Osteoblast (primary cell): Measurements from ENCODE around the gene SIX6. TPM values are rescaled to one million over a fixed set of nuclear protein-coding genes. Genes with fewer than 3 reads are reported as not detected.

Source experiments
- DNase-seq: peaks from one replicate; pipeline ENCODE4 v3.0.0; 2011; ENCODE audit warnings: low spot score, mixed read lengths; ENCODE audit not compliant: insufficient read length; ENCODE audit errors: missing footprints
- H2AFZ ChIP-seq: 2 replicates; pipeline ENCODE4 v1.6.0; 2011; ENCODE audit warnings: mild to moderate bottlenecking, low read length
- H3K27ac ChIP-seq: 2 replicates; pipeline ENCODE4 v1.5.1; 2011; ENCODE audit warnings: mild to moderate bottlenecking, low read depth, low read length, moderate library complexity
- H3K27me3 ChIP-seq: 2 replicates; pipeline ENCODE4 v1.6.0; 2012; ENCODE audit warnings: mild to moderate bottlenecking, control low read depth, inconsistent platforms, low read length, moderate library complexity; ENCODE audit not compliant: insufficient read depth
- H3K36me3 ChIP-seq: 2 replicates; pipeline ENCODE4 v1.5.1; 2011; ENCODE audit warnings: mild to moderate bottlenecking, low read length, control low read depth, moderate library complexity; ENCODE audit not compliant: insufficient read depth
- H3K4me1 ChIP-seq: 2 replicates; pipeline ENCODE4 v1.5.1; 2011; ENCODE audit warnings: mild to moderate bottlenecking, low read length, control low read depth, moderate library complexity; ENCODE audit not compliant: insufficient read depth
- H3K4me2 ChIP-seq: 2 replicates; pipeline ENCODE4 v1.6.0; 2011; ENCODE audit warnings: mild to moderate bottlenecking, low read length; ENCODE audit not compliant: insufficient read depth
- H3K4me3 ChIP-seq: fragments of 200-600 bp; sonication (generic); 3 replicates; pipeline ENCODE4 v1.5.1; 2012; ENCODE audit warnings: mild to moderate bottlenecking, low read length, inconsistent platforms; ENCODE audit not compliant: insufficient read depth
- H3K79me2 ChIP-seq: 2 replicates; pipeline ENCODE4 v1.6.0; 2012; ENCODE audit warnings: mild to moderate bottlenecking, low read length, control low read depth, inconsistent platforms; ENCODE audit not compliant: insufficient read depth
- H3K9me3 ChIP-seq: 2 replicates; pipeline ENCODE4 v1.5.1; 2011; ENCODE audit warnings: low read depth, low read length, control low read depth
- H4K20me1 ChIP-seq: 2 replicates; pipeline ENCODE4 v1.6.0; 2012; ENCODE audit warnings: mild to moderate bottlenecking, low read length, control low read depth; ENCODE audit not compliant: insufficient read depth
- CTCF ChIP-seq: IDR thresholded peaks from 2 replicates; pipeline ENCODE4 v1.5.1; 2011; ENCODE audit warnings: mild to moderate bottlenecking, low read depth, low read length, moderate library complexity; ENCODE audit errors: extremely low read depth
- total RNA-seq: library from RNA; depleted of rRNA; stranded (reverse); fragments of >200 nt; gene quantifications from 2 replicates; pipeline ENCODE4 v1.2.3, GENCODE V29; 2012

The SIX6 gene
- total RNA-seq, 1 donor, result not detected

GRCh38 chr14:60495946-60496345 lies 13.0 kb upstream of the SIX6 start:
- H3K4me1 ChIP-seq, result no peaks in the 10 kb centered on the region
- no peak for TF ChIP-seq CTCF

GRCh38 chr14:60502541-60502940 lies 6.4 kb upstream of the SIX6 start:
- Histone ChIP-seq H3K36me3 (no peaks in the 10 kb centered on the region), H3K79me2 (no peaks in the 10 kb centered on the region), H3K4me2 (no peak overlapping the region), H3K4me1 (no peaks in the 10 kb centered on the region), H2AFZ (no peak overlapping the region), H3K9me3 (no peaks in the 10 kb centered on the region), H4K20me1 (no peaks in the 10 kb centered on the region), H3K27ac (no peak overlapping the region), H3K27me3 (peaks cover 45% of the 10 kb centered on the region), H3K4me3 (no peak overlapping the region)
- DNase-seq, result no peak
- TF ChIP-seq CTCF, result no peak

More at GRCh38 chr14:60495946-60496345, 13.0 kb upstream of the SIX6 start:
- Histone ChIP-seq H2AFZ (no peak overlapping the region), H3K27me3 (no peaks in the 10 kb centered on the region), H3K4me2 (no peak overlapping the region), H3K79me2 (no peaks in the 10 kb centered on the region), H3K9me3 (no peaks in the 10 kb centered on the region), H4K20me1 (no peaks in the 10 kb centered on the region), H3K36me3 (no peaks in the 10 kb centered on the region), H3K27ac (no peak overlapping the region), H3K4me3 (no peak overlapping the region)
- DNase-seq, result no peak

- no peaks in the 10 kb centered on the region for H3K79me2 ChIP-seq
- no peak overlapping the region for H3K27ac ChIP-seq
- H3K9me3 ChIP-seq, result no peaks in the 10 kb centered on the region
- peaks cover 74% of the 10 kb centered on the region for H3K27me3 ChIP-seq
- TF ChIP-seq CTCF, result no peak
- H2AFZ ChIP-seq, result no peak overlapping the region
- H3K36me3 ChIP-seq, result no peaks in the 10 kb centered on the region
- no peaks in the 10 kb centered on the region for H4K20me1 ChIP-seq
- no peak overlapping the region for H3K4me2 ChIP-seq
- DNase-seq, result no peak
- no peak overlapping the region for H3K4me3 ChIP-seq
- no peaks in the 10 kb centered on the region for H3K4me1 ChIP-seq
Observed at GRCh38 chr14:60505448-60505847, 3.5 kb upstream of the SIX6 start.

GRCh38 chr14:60506010-60506409 lies 2.9 kb upstream of the SIX6 start:
- no peak overlapping the region for H2AFZ ChIP-seq
- peaks cover 79% of the 10 kb centered on the region for H3K27me3 ChIP-seq
- no peaks in the 10 kb centered on the region for H4K20me1 ChIP-seq
- no peak for DNase-seq
- H3K9me3 ChIP-seq, result no peaks in the 10 kb centered on the region
- no peak overlapping the region for H3K27ac ChIP-seq
- TF ChIP-seq CTCF, result no peak
- no peak overlapping the region for H3K4me2 ChIP-seq
- H3K79me2 ChIP-seq, result no peaks in the 10 kb centered on the region
- no peaks in the 10 kb centered on the region for H3K4me1 ChIP-seq
- no peak overlapping the region for H3K4me3 ChIP-seq
- H3K36me3 ChIP-seq, result no peaks in the 10 kb centered on the region
